Thoracic aorta (tissue), 2 donors: ENCODE results near the gene DOCK11. TPM values are rescaled to one million over a fixed set of nuclear protein-coding genes. Genes with fewer than 3 reads are reported as not detected.

Experiments
- ATAC-seq: fragments of 150-250 bp; one replicate; pipeline ENCODE4 v1.8.0; 2017; ENCODE audit warnings: low read depth; ENCODE audit not compliant: insufficient number of reproducible peaks, low FRiP score
- DNase-seq: peaks from one replicate; pipeline ENCODE4 v3.0.0-alpha.2; 2020; ENCODE audit warnings: low spot score
- H3K27ac ChIP-seq, 2 donors: fragments of 200-600 bp; sonication (generic); 1 replicate in 1 of 2; 2 replicates in 1 of 2; pipeline ENCODE4 v1.5.1; 2016; ENCODE audit warnings: mild to moderate bottlenecking in 2 of 2, moderate library complexity in 2 of 2
- H3K27me3 ChIP-seq: fragments of 200-600 bp; sonication (generic); replicated peaks from 2 replicates; pipeline ENCODE4 v1.6.0; 2016; ENCODE audit warnings: mild to moderate bottlenecking; ENCODE audit not compliant: insufficient read depth
- H3K36me3 ChIP-seq: fragments of 200-600 bp; sonication (generic); one replicate; pipeline ENCODE4 v1.5.1; 2016
- H3K4me1 ChIP-seq, 2 donors: fragments of 200-600 bp; sonication (generic); 1 replicate in 1 of 2; 2 replicates in 1 of 2; pipeline versions ENCODE4 v1.5.1 to v1.6.0; 2016; ENCODE audit warnings: low read depth in 2 of 2, mild to moderate bottlenecking in 1 of 2; ENCODE audit not compliant: control insufficient read depth in 1 of 2
- H3K4me3 ChIP-seq: fragments of 200-600 bp; sonication (generic); 2 replicates; pipeline ENCODE4 v1.5.1; 2016; ENCODE audit warnings: mild to moderate bottlenecking
- H3K9me3 ChIP-seq: fragments of 200-600 bp; sonication (generic); 2 replicates; pipeline ENCODE4 v1.5.1; 2016
- total RNA-seq, 2 donors: library from RNA; depleted of rRNA; stranded (reverse); fragments of >200 nt; gene quantifications; one replicate each; pipeline versions ENCODE4 v1.1.0 to v1.2.3, GENCODE V29; 2016
- TF ChIP-seq, protein P1 (sequence below): fragments of 200-600 bp; sonication (generic); IDR thresholded peaks from one replicate; pipeline ENCODE4 v1.5.1; 2019; ENCODE audit warnings: antibody characterized with exemption

DOCK11 gene
- total RNA-seq, 2 donors from 2014 or later, result 30.6 to 45.8 TPM

DNA sequence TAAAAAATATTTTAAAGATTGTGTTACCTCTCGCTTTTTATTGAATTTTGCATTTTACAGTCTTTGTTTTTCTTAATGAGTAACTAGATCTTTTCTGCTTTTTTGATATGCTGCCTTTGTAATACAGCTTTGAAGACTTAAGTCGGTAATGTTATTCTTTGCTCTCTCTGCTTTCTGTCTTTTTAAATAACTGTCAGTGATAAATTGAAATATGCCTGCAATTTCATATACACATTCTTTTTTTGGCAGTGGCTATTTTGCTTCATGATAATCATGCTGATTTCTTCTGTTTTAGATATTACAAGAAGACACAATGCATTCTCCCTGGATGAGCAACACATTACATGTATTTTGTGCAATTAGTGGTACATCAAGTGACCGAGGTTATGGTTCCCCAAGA is 189.8 kb downstream of the DOCK11 start:
- TF ChIP-seq, protein P1, sequence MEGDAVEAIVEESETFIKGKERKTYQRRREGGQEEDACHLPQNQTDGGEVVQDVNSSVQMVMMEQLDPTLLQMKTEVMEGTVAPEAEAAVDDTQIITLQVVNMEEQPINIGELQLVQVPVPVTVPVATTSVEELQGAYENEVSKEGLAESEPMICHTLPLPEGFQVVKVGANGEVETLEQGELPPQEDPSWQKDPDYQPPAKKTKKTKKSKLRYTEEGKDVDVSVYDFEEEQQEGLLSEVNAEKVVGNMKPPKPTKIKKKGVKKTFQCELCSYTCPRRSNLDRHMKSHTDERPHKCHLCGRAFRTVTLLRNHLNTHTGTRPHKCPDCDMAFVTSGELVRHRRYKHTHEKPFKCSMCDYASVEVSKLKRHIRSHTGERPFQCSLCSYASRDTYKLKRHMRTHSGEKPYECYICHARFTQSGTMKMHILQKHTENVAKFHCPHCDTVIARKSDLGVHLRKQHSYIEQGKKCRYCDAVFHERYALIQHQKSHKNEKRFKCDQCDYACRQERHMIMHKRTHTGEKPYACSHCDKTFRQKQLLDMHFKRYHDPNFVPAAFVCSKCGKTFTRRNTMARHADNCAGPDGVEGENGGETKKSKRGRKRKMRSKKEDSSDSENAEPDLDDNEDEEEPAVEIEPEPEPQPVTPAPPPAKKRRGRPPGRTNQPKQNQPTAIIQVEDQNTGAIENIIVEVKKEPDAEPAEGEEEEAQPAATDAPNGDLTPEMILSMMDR, result no peak

DNA sequence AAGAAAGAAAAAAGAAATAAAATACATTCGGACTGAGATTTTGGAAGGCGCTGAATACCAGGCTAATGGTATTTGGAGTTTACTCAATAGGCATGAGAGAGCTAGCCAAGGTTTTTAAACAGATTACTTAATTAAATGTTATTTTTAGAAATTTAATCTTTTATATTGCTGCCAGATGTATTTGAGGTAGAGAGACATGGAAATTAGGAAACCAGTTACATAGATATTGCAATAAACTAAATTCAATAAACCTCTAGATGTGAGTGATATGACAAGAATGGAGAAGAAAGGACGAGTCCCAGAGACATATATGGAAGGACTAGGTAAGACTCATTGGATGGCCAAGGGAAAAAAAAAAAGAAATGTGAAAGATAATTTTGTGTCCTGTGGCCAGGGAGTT is 193.3 kb downstream of the DOCK11 start:
- H3K4me1 ChIP-seq, result peaks cover 0 to 5% of the 10 kb centered on the region in 2 donors
- no peaks in the 10 kb centered on the region for H3K36me3 ChIP-seq
- DNase-seq (no peak), ATAC-seq (no peak)
- no peak overlapping the region for H3K4me3 ChIP-seq
- H3K27ac ChIP-seq, result no peak overlapping the region
- no peaks in the 10 kb centered on the region for H3K9me3 ChIP-seq
- TF ChIP-seq, protein P1, result no peak
- H3K27me3 ChIP-seq, result no peaks in the 10 kb centered on the region

More for the DNA sequence above, 189.8 kb downstream of the DOCK11 start:
- Histone ChIP-seq H3K4me3 (no peak overlapping the region), H3K4me1 (no peaks in the 10 kb centered on the region), H3K27me3 (no peaks in the 10 kb centered on the region), H3K27ac (no peak overlapping the region), H3K36me3 (peaks cover 2% of the 10 kb centered on the region), H3K9me3 (no peaks in the 10 kb centered on the region)
- DNase-seq, result no peak
- ATAC-seq, result no peak

DNA sequence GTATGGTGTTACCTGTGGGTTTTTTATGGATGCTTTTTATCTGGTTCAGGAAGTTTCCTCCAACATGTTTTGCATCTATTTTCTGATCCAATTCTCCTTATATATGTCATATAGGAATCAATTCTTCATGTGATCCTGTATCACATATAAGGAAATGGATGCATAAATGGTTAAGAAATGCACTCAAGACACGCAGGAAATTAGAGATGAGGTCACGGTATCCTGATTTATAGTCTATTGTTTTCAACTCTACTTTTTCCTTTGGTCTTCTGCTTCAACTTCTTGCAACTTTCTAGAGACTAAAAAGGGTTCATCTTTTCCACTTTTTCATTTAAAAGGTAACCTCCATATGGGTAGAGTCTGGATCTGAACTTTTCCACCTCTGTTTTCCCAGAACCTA is 198.2 kb downstream of the DOCK11 start:
- H3K27ac ChIP-seq, result peak overlapping the region in 1 of 2 donors; percentile 25
- H3K27me3 ChIP-seq, result no peaks in the 10 kb centered on the region
- DNase-seq (no peak), ATAC-seq (no peak)
- H3K4me1 ChIP-seq, result peaks cover 0 to 7% of the 10 kb centered on the region in 2 donors
- TF ChIP-seq, protein P1, result no peak
- no peak overlapping the region for H3K4me3 ChIP-seq
- no peaks in the 10 kb centered on the region for H3K36me3 ChIP-seq
- no peaks in the 10 kb centered on the region for H3K9me3 ChIP-seq

DNA sequence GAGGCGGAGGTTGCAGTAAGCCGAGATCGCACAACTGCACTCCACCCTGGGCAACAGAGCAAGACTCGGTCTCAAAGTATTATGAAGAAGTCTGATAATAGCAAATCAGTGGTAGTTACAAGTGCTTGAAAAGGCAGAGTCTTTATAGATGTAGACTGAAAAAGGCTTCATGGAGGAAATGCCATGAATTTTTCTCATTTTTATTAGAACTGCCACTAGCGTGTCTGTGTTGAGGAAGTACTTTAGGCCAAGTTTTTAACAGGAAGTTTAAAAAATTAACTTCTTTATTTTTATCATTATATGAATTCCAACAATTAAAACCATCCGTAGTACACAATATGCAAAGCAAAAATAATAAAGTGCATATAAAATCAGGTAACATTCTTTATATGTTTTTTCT is 199.0 kb downstream of the DOCK11 start:
- Histone ChIP-seq H3K4me3 (no peak overlapping the region), H3K9me3 (no peaks in the 10 kb centered on the region), H3K36me3 (no peaks in the 10 kb centered on the region), H3K27ac (peak overlapping the region in 1 of 2 donors; percentile 19), H3K4me1 (peaks cover 0 to 7% of the 10 kb centered on the region in 2 donors), H3K27me3 (no peaks in the 10 kb centered on the region)
- TF ChIP-seq, protein P1, result no peak
- DNase-seq (no peak), ATAC-seq (no peak)

DNA sequence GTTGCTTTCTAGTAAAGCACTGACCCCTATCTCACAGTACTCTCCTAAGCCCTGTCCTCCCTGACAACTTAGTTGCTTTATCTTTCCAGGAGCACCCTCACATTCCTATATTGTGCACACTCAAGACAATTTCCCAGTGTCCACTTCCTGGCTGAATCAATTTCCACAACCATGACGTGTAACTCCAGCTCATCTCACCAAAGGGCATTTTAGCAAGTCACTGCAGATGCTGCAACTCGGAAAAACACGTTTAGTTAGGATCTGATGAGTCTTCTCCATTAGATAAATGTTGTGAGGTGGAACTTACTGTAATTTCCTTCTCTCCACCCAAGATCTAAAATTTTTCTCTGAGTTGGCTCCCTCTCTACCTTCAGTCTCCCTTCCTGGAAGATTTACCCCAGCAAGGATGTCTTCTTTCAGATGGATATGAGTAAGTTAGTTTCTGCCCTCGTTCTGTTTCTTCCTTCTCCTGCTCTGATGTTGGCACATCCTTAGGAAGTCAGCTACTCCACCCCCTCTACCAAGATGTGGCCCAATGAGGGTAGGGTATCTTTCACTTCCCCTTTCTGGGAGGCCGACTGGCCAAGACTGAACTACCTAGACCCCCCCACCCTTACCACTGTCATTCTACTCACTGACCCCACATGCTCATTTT is 203.0 kb downstream of the DOCK11 start:
- ATAC-seq, result no peak
- no peak overlapping the region for H3K4me3 ChIP-seq
- no peak for DNase-seq
- H3K4me1 ChIP-seq, result peaks cover 0 to 6% of the 10 kb centered on the region in 2 donors
- no peaks in the 10 kb centered on the region for H3K9me3 ChIP-seq
- no peaks in the 10 kb centered on the region for H3K27me3 ChIP-seq
- TF ChIP-seq, protein P1, result no peak
- no peaks in the 10 kb centered on the region for H3K36me3 ChIP-seq
- no peak overlapping the region for H3K27ac ChIP-seq
